Neural cell (in vitro differentiated cells): Measurements from ENCODE around the gene ABCB10. TPM values are rescaled to one million over a fixed set of nuclear protein-coding genes. Genes with fewer than 3 reads are reported as not detected.

Experiments
- H2AFZ ChIP-seq: fragments of 200-600, 300-800 bp; sonication (generic), shearing (Covaris generic); 2 replicates; pipeline ENCODE4 v1.6.0; 2014; ENCODE audit warnings: low read depth, mild to moderate bottlenecking, antibody characterized with exemption, low read length, moderate library complexity
- H3F3A ChIP-seq: fragments of 200-600 bp; shearing (Covaris generic); 2 replicates; pipeline ENCODE4 v1.6.1; 2016; ENCODE audit warnings: mild to moderate bottlenecking, moderate library complexity, mixed read lengths, antibody characterized with exemption, low read length; ENCODE audit not compliant: insufficient read depth, poor library complexity, severe bottlenecking
- H3K27ac ChIP-seq: fragments of 200-600, 300-800 bp; sonication (generic), shearing (Covaris generic); 2 replicates; pipeline ENCODE4 v1.5.1; 2014; ENCODE audit warnings: mild to moderate bottlenecking, low read length, moderate library complexity
- H3K27me3 ChIP-seq: fragments of 300-800, 200-600 bp; sonication (generic), shearing (Covaris generic); 2 replicates; pipeline ENCODE4 v1.6.0; 2014; ENCODE audit warnings: mild to moderate bottlenecking, low read depth, low read length, moderate library complexity; ENCODE audit not compliant: insufficient read depth
- H3K36me3 ChIP-seq: fragments of 300-800, 200-600 bp; sonication (generic), shearing (Covaris generic); 2 replicates; pipeline ENCODE4 v1.5.1; 2014; ENCODE audit warnings: mild to moderate bottlenecking, antibody characterized with exemption, low read length, moderate library complexity; ENCODE audit not compliant: insufficient read depth
- H3K4me2 ChIP-seq: fragments of 300-800, 200-600 bp; sonication (generic), shearing (Covaris generic); 2 replicates; pipeline ENCODE4 v1.6.0; 2014; ENCODE audit warnings: mild to moderate bottlenecking, low read length
- H3K4me3 ChIP-seq: fragments of 300-800, 200-600 bp; sonication (generic), shearing (Covaris generic); 2 replicates; pipeline ENCODE4 v1.5.1; 2014; ENCODE audit warnings: mild to moderate bottlenecking, low read length, moderate library complexity
- H3K79me2 ChIP-seq: fragments of 200-600 bp; shearing (Covaris generic); replicated peaks from 2 replicates; pipeline ENCODE4 v1.6.0; 2014; ENCODE audit warnings: mild to moderate bottlenecking, low read length, moderate library complexity; ENCODE audit not compliant: insufficient read depth
- H3K9ac ChIP-seq: fragments of 300-800, 200-600 bp; sonication (generic), shearing (Covaris generic); 2 replicates; pipeline ENCODE4 v1.6.1; 2016; ENCODE audit warnings: mild to moderate bottlenecking, low read length, mixed read lengths
- H3K9me2 ChIP-seq: fragments of 200-600 bp; shearing (Covaris generic); 2 replicates; pipeline ENCODE4 v1.6.1; 2016; ENCODE audit warnings: mild to moderate bottlenecking, low read length, mixed read lengths; ENCODE audit not compliant: insufficient read depth
- H3K9me3 ChIP-seq: fragments of 200-600, 300-800 bp; sonication (generic), shearing (Covaris generic); 2 replicates; pipeline ENCODE4 v1.6.1; 2016; ENCODE audit warnings: mild to moderate bottlenecking, mixed run types, low read length, moderate library complexity, mixed read lengths
- H4K20me1 ChIP-seq: fragments of 200-600 bp; shearing (Covaris generic); 2 replicates; pipeline ENCODE4 v1.6.1; 2016; ENCODE audit warnings: mild to moderate bottlenecking, mixed run types; ENCODE audit not compliant: insufficient read depth
- EP300 ChIP-seq: fragments of 450-650 bp; conservative IDR thresholded peaks from 2 replicates; pipeline ENCODE4 v1.6.1; 2014; ENCODE audit warnings: antibody characterized with exemption, mild to moderate bottlenecking, moderate library complexity; ENCODE audit not compliant: poor library complexity, severe bottlenecking
- EZH2 ChIP-seq: fragments of 200-600, 300-800 bp; shearing (Covaris generic), sonication (generic); IDR thresholded peaks from 2 replicates; pipeline ENCODE4 v1.6.1; 2014; ENCODE audit warnings: antibody characterized with exemption, low read length, borderline replicate concordance, mild to moderate bottlenecking; ENCODE audit not compliant: insufficient read depth, poor library complexity, severe bottlenecking
- MXI1 ChIP-seq: fragments of 450-650 bp; conservative IDR thresholded peaks from 2 replicates; pipeline ENCODE4 v1.6.1; 2014; ENCODE audit warnings: antibody characterized with exemption, mild to moderate bottlenecking; ENCODE audit not compliant: poor library complexity, severe bottlenecking
- POLR2AphosphoS5 ChIP-seq: IDR thresholded peaks from 2 replicates; pipeline ENCODE4 v1.6.1; 2012
- RAD21 ChIP-seq: fragments of 450-650 bp; conservative IDR thresholded peaks from 2 replicates; pipeline ENCODE4 v1.6.1; 2014; ENCODE audit warnings: antibody characterized with exemption, mild to moderate bottlenecking, moderate library complexity
- SMC3 ChIP-seq: fragments of 450-650 bp; conservative IDR thresholded peaks from 2 replicates; pipeline ENCODE4 v1.6.1; 2014; ENCODE audit warnings: antibody characterized with exemption, mild to moderate bottlenecking, moderate library complexity; ENCODE audit not compliant: poor library complexity
- TAF1 ChIP-seq: IDR thresholded peaks from 2 replicates; pipeline ENCODE4 v1.6.1; 2012; ENCODE audit warnings: low read depth
- polyA plus RNA-seq: library from polyadenylated mRNA; depleted of rRNA; stranded (reverse); fragments of >200 nt; gene quantifications from 2 replicates; pipeline ENCODE4 v1.2.3, GENCODE V29; 2014
- TF ChIP-seq, protein P1 (sequence below): IDR thresholded peaks from 2 replicates; pipeline ENCODE4 v1.6.1; 2012; ENCODE audit warnings: borderline replicate concordance
- TF ChIP-seq, protein P2 (sequence below): fragments of 450-650 bp; IDR thresholded peaks from 2 replicates; pipeline ENCODE4 v1.5.1; 2014; ENCODE audit warnings: antibody characterized with exemption, mild to moderate bottlenecking, moderate library complexity; ENCODE audit not compliant: poor library complexity, severe bottlenecking

ABCB10 gene
- polyA plus RNA-seq, 1 donor from 2014 or later = 31.4 TPM

DNA sequence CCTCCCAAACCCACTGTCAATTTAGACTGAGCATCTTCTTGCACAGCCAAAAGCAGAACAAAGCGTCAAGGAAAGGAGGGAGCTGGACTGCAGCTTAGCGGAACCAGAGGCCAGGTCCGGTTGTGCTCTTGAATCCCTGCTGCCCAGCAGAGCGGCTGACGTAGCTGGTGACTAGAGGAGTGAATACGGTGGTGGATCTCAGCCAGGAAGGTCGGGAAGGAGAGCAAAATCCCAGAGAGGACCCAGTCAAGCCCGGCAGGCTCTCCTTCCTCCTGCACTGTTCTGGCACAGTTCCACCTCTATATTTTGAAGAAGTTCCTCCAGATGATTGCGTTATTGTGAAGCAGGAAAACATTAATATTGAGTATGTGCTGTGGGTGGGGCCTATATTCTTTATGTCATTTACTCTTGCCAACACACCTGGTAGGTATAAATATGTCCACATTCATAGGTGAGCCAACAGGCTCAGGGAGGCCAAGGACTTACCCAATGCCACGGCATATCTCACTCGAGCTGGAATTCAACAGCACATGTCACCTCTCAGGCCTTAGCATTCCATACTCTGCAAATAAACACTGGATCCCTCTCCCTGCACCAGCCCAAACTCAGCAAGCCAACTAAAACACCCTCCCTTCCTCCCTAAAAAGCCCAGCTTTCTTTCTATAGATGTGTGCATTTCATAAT, 23.6 kb upstream of the ABCB10 start:
- no peaks in the 10 kb centered on the region for H3K9me2 ChIP-seq
- H3K4me3 ChIP-seq = no peak overlapping the region
- H3F3A ChIP-seq = no peaks in the 10 kb centered on the region
- H3K9me3 ChIP-seq = no peaks in the 10 kb centered on the region
- H4K20me1 ChIP-seq = no peaks in the 10 kb centered on the region
- no peak overlapping the region for H3K27ac ChIP-seq
- no peaks in the 10 kb centered on the region for H3K36me3 ChIP-seq
- no peak overlapping the region for H2AFZ ChIP-seq
- TF ChIP-seq MXI1 = no peak
- TF ChIP-seq, protein P1, sequence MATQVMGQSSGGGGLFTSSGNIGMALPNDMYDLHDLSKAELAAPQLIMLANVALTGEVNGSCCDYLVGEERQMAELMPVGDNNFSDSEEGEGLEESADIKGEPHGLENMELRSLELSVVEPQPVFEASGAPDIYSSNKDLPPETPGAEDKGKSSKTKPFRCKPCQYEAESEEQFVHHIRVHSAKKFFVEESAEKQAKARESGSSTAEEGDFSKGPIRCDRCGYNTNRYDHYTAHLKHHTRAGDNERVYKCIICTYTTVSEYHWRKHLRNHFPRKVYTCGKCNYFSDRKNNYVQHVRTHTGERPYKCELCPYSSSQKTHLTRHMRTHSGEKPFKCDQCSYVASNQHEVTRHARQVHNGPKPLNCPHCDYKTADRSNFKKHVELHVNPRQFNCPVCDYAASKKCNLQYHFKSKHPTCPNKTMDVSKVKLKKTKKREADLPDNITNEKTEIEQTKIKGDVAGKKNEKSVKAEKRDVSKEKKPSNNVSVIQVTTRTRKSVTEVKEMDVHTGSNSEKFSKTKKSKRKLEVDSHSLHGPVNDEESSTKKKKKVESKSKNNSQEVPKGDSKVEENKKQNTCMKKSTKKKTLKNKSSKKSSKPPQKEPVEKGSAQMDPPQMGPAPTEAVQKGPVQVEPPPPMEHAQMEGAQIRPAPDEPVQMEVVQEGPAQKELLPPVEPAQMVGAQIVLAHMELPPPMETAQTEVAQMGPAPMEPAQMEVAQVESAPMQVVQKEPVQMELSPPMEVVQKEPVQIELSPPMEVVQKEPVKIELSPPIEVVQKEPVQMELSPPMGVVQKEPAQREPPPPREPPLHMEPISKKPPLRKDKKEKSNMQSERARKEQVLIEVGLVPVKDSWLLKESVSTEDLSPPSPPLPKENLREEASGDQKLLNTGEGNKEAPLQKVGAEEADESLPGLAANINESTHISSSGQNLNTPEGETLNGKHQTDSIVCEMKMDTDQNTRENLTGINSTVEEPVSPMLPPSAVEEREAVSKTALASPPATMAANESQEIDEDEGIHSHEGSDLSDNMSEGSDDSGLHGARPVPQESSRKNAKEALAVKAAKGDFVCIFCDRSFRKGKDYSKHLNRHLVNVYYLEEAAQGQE = no peak
- H3K9ac ChIP-seq = no peak overlapping the region
- no peaks in the 10 kb centered on the region for H3K79me2 ChIP-seq
- H3K27me3 ChIP-seq = no peaks in the 10 kb centered on the region
- H3K4me2 ChIP-seq = no peak overlapping the region

DNA sequence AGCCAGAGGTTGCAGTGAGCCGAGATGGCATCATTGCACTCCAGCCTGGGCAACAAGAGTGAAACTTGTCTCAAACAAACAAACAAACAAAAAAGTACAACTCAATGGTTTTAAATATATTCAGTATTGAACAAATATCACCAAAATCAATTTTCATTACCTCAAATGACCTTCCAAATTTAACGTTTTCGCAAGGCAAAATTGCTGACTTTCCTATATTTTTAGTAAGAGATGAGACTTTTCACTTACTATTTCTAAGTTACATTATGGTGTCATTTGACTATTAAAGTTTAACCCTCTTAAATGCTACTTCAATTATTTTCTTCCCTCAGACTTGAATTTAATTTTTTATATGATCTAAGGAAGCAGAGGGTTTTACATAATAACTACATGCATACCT, 23.0 kb upstream of the ABCB10 start:
- Histone ChIP-seq H3K9me3 (no peaks in the 10 kb centered on the region), H2AFZ (no peak overlapping the region), H3K79me2 (no peaks in the 10 kb centered on the region), H3K27me3 (no peaks in the 10 kb centered on the region), H3K4me2 (no peak overlapping the region), H3F3A (no peaks in the 10 kb centered on the region), H3K27ac (no peak overlapping the region), H3K36me3 (no peaks in the 10 kb centered on the region), H4K20me1 (no peaks in the 10 kb centered on the region), H3K9me2 (no peaks in the 10 kb centered on the region), H3K9ac (no peak overlapping the region), H3K4me3 (no peak overlapping the region)
- TF ChIP-seq MXI1 (no peak), EZH2 (no peak), SMC3 (no peak), EP300 (no peak), RAD21 (no peak), POLR2AphosphoS5 (no peak), TAF1 (no peak)
- TF ChIP-seq, protein P1 = no peak
- TF ChIP-seq, protein P2, sequence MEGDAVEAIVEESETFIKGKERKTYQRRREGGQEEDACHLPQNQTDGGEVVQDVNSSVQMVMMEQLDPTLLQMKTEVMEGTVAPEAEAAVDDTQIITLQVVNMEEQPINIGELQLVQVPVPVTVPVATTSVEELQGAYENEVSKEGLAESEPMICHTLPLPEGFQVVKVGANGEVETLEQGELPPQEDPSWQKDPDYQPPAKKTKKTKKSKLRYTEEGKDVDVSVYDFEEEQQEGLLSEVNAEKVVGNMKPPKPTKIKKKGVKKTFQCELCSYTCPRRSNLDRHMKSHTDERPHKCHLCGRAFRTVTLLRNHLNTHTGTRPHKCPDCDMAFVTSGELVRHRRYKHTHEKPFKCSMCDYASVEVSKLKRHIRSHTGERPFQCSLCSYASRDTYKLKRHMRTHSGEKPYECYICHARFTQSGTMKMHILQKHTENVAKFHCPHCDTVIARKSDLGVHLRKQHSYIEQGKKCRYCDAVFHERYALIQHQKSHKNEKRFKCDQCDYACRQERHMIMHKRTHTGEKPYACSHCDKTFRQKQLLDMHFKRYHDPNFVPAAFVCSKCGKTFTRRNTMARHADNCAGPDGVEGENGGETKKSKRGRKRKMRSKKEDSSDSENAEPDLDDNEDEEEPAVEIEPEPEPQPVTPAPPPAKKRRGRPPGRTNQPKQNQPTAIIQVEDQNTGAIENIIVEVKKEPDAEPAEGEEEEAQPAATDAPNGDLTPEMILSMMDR = no peak
